Natural killer cell (primary cell): Measurements from ENCODE around the gene KCTD12. TPM values are rescaled to one million over a fixed set of nuclear protein-coding genes. Genes with fewer than 3 reads are reported as not detected.

Experiments used
- ATAC-seq, 3 donors: fragments of 150-1000 bp in 2 of 3; fragments of 200-7000 bp in 1 of 3; cut with Tn5 transposase; 1 replicate in 1 of 3; 2 replicates in 2 of 3; pipeline ENCODE4 v1.10.0; 2021; ENCODE audit warnings: mild to moderate bottlenecking in 2 of 3, moderate library complexity in 2 of 3
- DNase-seq, 2 donors: peaks; one replicate each; pipeline versions ENCODE4 v3.0.0 to v3.0.0-alpha.2; 2013 to 2021; ENCODE audit warnings: mixed read lengths in 1 of 2
- H3K27ac ChIP-seq: one replicate; pipeline ENCODE4 v1.5.1; 2013; ENCODE audit warnings: mild to moderate bottlenecking, low read length
- H3K27me3 ChIP-seq: one replicate; pipeline ENCODE4 v1.6.1; 2013; ENCODE audit warnings: low read length; ENCODE audit not compliant: control insufficient read depth, insufficient read depth
- H3K36me3 ChIP-seq: one replicate; pipeline ENCODE4 v1.6.1; 2013; ENCODE audit warnings: low read length; ENCODE audit not compliant: control insufficient read depth, insufficient read depth
- H3K4me1 ChIP-seq: one replicate; pipeline ENCODE4 v1.6.1; 2013; ENCODE audit warnings: low read length; ENCODE audit not compliant: control insufficient read depth, insufficient read depth
- H3K4me3 ChIP-seq: one replicate; pipeline ENCODE4 v1.5.1; 2013; ENCODE audit warnings: low read length
- H3K9me3 ChIP-seq: one replicate; pipeline ENCODE4 v1.6.1; 2013; ENCODE audit warnings: low read length; ENCODE audit not compliant: control insufficient read depth, insufficient read depth
- H3K27ac Mint-ChIP-seq, 2 donors: one replicate each; pipeline ENCODE4 v1.8.0; 2022; ENCODE audit warnings: mild to moderate bottlenecking in 2 of 2, mixed read lengths in 2 of 2, moderate library complexity in 1 of 2
- H3K27me3 Mint-ChIP-seq, 2 donors: one replicate each; pipeline ENCODE4 v1.8.0; 2022; ENCODE audit warnings: low read depth in 2 of 2, mixed read lengths in 2 of 2
- H3K36me3 Mint-ChIP-seq: one replicate; pipeline ENCODE4 v1.8.0; 2022; ENCODE audit warnings: mixed read lengths
- H3K4me1 Mint-ChIP-seq, 2 donors: one replicate each; pipeline ENCODE4 v1.8.0; 2022; ENCODE audit warnings: mixed read lengths in 2 of 2
- H3K4me3 Mint-ChIP-seq: one replicate; pipeline ENCODE4 v1.8.0; 2022; ENCODE audit warnings: mild to moderate bottlenecking, moderate library complexity, mixed read lengths
- H3K9me3 Mint-ChIP-seq, 2 donors: one replicate each; pipeline ENCODE4 v1.8.0; 2022; ENCODE audit warnings: mixed read lengths in 2 of 2
- WGBS: methylation state at CpG from one replicate; pipeline ENCODE4 v1.1.7; 2013; ENCODE audit warnings: missing lambda C conversion rate; ENCODE audit not compliant: insufficient coverage; 5-methylcytosine and 5-hydroxymethylcytosine counted together
- intact Hi-C: fragments of 100-400 bp; cut with micrococcal nuclease; formaldehyde crosslinking; loops from one replicate; pipeline ENCODE4 v1.14.2; 2022
- total RNA-seq, 4 donors: library from RNA; stranded (reverse); fragments of 120-200 nt in 1 of 4; gene quantifications; one replicate each; pipeline versions ENCODE4 v1.2.3 to v1.2.4, GENCODE V29; 2013 to 2022
- TF ChIP-seq, protein P1 (sequence below): fragments of 200-600 bp; IDR thresholded peaks from one replicate; pipeline ENCODE4 v1.8.0; 2022; ENCODE audit warnings: antibody characterized with exemption

Gene KCTD12
- total RNA-seq, result 1 to 10 TPM; 2.4 to 6.0 (median 4.8) TPM
- total RNA-seq (2013), result 14.1 TPM

GRCh38 chr13:76886292-76887075, at the start of gene KCTD12:
Gene KCTD12, minus strand, starts transcription at chr13:76886405. Its CDS starts 257 bp downstream, at chr13:76886148.
- H3K4me3 ChIP-seq, result peak within 1 kb of the TSS; percentile 67
- H3K36me3 ChIP-seq, result no peaks in the 10 kb centered on the region
- TF ChIP-seq, protein P1, sequence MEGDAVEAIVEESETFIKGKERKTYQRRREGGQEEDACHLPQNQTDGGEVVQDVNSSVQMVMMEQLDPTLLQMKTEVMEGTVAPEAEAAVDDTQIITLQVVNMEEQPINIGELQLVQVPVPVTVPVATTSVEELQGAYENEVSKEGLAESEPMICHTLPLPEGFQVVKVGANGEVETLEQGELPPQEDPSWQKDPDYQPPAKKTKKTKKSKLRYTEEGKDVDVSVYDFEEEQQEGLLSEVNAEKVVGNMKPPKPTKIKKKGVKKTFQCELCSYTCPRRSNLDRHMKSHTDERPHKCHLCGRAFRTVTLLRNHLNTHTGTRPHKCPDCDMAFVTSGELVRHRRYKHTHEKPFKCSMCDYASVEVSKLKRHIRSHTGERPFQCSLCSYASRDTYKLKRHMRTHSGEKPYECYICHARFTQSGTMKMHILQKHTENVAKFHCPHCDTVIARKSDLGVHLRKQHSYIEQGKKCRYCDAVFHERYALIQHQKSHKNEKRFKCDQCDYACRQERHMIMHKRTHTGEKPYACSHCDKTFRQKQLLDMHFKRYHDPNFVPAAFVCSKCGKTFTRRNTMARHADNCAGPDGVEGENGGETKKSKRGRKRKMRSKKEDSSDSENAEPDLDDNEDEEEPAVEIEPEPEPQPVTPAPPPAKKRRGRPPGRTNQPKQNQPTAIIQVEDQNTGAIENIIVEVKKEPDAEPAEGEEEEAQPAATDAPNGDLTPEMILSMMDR, result no peak
- intact Hi-C loops, result loop anchor here (2.0 kb wide), 1 partner anchor 104 kb away; no protein-coding TSS in a partner anchor
- Mint-ChIP-seq H3K36me3 (no peaks in the 10 kb centered on the region), H3K4me1 (peaks cover 9 to 19% of the 10 kb centered on the region in 2 donors), H3K4me3 (peak within 1 kb of the TSS; percentile 88), H3K27ac (no peak within 1 kb of the TSS), H3K9me3 (no peaks in the 10 kb centered on the region), H3K27me3 (peaks cover 53 to 61% of the 10 kb centered on the region in 2 donors)
- H3K4me1 ChIP-seq, result peaks cover 22% of the 10 kb centered on the region
- 2% methylated on average over 83 of the region's 83 CpGs for WGBS
- ATAC-seq (peak; percentile 75 to 84 (median 81)), DNase-seq (peak; percentile 53 to 87)
- H3K27me3 ChIP-seq, result peaks cover 25% of the 10 kb centered on the region
- H3K9me3 ChIP-seq, result no peaks in the 10 kb centered on the region
- H3K27ac ChIP-seq, result peak within 1 kb of the TSS; percentile 45

- no peaks in the 10 kb centered on the region for H3K9me3 Mint-ChIP-seq
- H3K4me1 Mint-ChIP-seq, result no peaks in the 10 kb centered on the region
- H3K4me3 Mint-ChIP-seq, result no peak overlapping the region
- TF ChIP-seq, protein P1, result no peak
- H3K27ac Mint-ChIP-seq, result no peak overlapping the region
- H3K4me1 ChIP-seq, result no peaks in the 10 kb centered on the region
- H3K9me3 ChIP-seq, result no peaks in the 10 kb centered on the region
- H3K36me3 ChIP-seq, result no peaks in the 10 kb centered on the region
- ATAC-seq (no peak), DNase-seq (no peak)
- peaks cover 18% of the 10 kb centered on the region for H3K36me3 Mint-ChIP-seq
- H3K27ac ChIP-seq, result no peak overlapping the region
- H3K4me3 ChIP-seq, result no peak overlapping the region
- no peaks in the 10 kb centered on the region for H3K27me3 ChIP-seq
- peaks cover 22 to 43% of the 10 kb centered on the region in 2 donors for H3K27me3 Mint-ChIP-seq
- intact Hi-C loops, result no loop called here
- WGBS, result 89% methylated on average over 1 of the region's 1 CpG
Measured at GRCh38 chr13:76934671-76935070, 48.5 kb upstream of the KCTD12 start.

GRCh38 chr13:76932076-76932475, 45.9 kb upstream of the KCTD12 start:
- TF ChIP-seq, protein P1, result no peak
- Mint-ChIP-seq H3K27me3 (peaks cover 18 to 37% of the 10 kb centered on the region in 2 donors), H3K9me3 (no peaks in the 10 kb centered on the region), H3K4me3 (no peak overlapping the region), H3K27ac (no peak overlapping the region), H3K4me1 (peaks cover 14 to 20% of the 10 kb centered on the region in 2 donors), H3K36me3 (peaks cover 18% of the 10 kb centered on the region)
- Histone ChIP-seq H3K27ac (no peak overlapping the region), H3K4me1 (peaks cover 3% of the 10 kb centered on the region), H3K27me3 (no peaks in the 10 kb centered on the region), H3K4me3 (no peak overlapping the region), H3K36me3 (no peaks in the 10 kb centered on the region), H3K9me3 (no peaks in the 10 kb centered on the region)
- intact Hi-C loops, result no loop called here
- DNase-seq (no peak), ATAC-seq (no peak)
- 83% methylated on average over 3 of the region's 4 CpGs for WGBS
